GM08714 (cell line): Measurements from ENCODE around the gene JARID2.

ENCODE experiments used
- H3K4me3 ChIP-seq: fragments of 200-500 bp; sonication (Bioruptor generic); 2 replicates; pipeline ENCODE4 v1.5.1; 2014; ENCODE audit warnings: mild to moderate bottlenecking, low read length, inconsistent platforms
- ZNF274 ChIP-seq: IDR thresholded peaks from 2 replicates; pipeline ENCODE4 v1.6.1; 2012; ENCODE audit warnings: mild to moderate bottlenecking, low read depth, low read length

The JARID2 gene

GRCh38 chr6:15386756-15387112 is 140.9 kb downstream of the JARID2 start:
- H3K4me3 ChIP-seq: no peak overlapping the region
- TF ChIP-seq ZNF274: no peak

GRCh38 chr6:15387118-15387517 is 141.2 kb downstream of the JARID2 start:
- no peak overlapping the region for H3K4me3 ChIP-seq
- TF ChIP-seq ZNF274: no peak

- H3K4me3 ChIP-seq: no peak overlapping the region
- no peak for TF ChIP-seq ZNF274
Observed at GRCh38 chr6:15389084-15389764, 143.4 kb downstream of the JARID2 start.

DNA sequence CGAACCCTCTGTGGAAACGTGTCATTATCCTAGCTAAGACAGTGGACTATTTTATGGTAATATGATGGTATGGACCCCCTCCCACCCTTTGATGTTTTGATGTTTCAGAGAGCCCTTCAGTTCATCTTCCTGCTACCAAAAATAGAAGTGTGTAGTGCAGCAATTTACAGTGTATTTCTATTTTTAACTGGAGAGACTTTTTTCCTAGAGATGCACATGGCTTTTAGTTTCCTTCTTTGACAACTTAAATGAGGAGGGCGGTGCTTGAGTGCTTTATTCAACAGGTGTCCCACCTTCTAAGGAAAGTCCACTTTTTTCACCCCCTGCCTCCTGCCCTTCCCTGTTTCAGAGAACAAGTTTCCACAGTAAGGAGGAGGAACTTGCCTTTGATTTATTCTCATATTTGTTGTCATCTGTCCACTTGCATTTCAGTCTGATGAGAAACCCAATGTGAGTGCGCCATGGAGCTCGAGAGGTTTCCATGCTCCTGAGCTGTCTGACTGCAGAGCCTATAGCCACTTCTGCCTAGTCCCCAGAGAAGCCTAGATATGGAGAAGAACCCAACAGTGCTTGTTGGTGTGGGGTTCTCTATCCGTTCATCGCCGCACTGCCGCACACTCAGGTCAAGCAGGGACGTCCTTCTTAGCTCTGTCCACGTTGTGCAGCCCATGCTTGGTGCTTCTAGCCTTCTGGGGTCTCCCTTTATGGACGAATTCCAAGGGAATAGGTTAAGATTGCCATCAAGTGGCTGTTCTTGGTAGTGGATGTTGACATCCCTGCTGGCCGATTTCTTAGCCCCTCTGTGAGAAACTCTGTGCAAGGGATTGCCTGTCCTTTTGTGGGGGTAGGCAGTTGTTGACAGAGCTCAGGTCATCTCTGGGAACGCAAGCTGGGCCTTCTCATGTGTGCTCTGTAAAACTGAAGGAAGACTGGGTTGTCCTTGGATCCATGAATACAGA is 144.2 kb downstream of the JARID2 start:
- H3K4me3 ChIP-seq: no peak overlapping the region
- no peak for TF ChIP-seq ZNF274

GRCh38 chr6:15391500-15391899 is 145.6 kb downstream of the JARID2 start:
- no peak for TF ChIP-seq ZNF274
- H3K4me3 ChIP-seq: no peak overlapping the region

GRCh38 chr6:15392182-15392581 is 146.3 kb downstream of the JARID2 start:
- no peak overlapping the region for H3K4me3 ChIP-seq
- TF ChIP-seq ZNF274: no peak

- TF ChIP-seq ZNF274: no peak
- H3K4me3 ChIP-seq: no peak overlapping the region
Observed at GRCh38 chr6:15393605-15394004, 147.7 kb downstream of the JARID2 start.

GRCh38 chr6:15395087-15395486 is 149.2 kb downstream of the JARID2 start:
- no peak for TF ChIP-seq ZNF274

DNA sequence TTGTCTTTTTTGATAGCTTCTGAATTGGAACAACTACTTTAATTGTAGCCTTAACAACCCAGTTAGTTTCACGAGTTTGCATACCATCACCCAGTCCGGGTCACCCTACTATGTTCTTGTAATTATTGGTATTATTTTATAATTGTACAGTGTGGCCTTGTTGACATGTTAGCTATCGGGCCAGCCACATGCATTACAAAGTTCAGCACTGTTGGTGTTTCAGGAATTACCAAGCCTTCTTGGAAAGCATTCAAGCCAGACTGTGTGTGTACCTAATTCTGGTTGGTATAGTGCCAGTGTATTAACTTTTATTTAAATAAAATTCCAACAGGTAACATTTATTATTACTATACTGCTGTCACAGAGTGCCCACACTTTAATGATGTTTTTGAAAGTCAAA is 150.9 kb downstream of the JARID2 start:
- no peak overlapping the region for H3K4me3 ChIP-seq
- TF ChIP-seq ZNF274: no peak

More at GRCh38 chr6:15395087-15395486, 149.2 kb downstream of the JARID2 start:
- H3K4me3 ChIP-seq: no peak overlapping the region

DNA sequence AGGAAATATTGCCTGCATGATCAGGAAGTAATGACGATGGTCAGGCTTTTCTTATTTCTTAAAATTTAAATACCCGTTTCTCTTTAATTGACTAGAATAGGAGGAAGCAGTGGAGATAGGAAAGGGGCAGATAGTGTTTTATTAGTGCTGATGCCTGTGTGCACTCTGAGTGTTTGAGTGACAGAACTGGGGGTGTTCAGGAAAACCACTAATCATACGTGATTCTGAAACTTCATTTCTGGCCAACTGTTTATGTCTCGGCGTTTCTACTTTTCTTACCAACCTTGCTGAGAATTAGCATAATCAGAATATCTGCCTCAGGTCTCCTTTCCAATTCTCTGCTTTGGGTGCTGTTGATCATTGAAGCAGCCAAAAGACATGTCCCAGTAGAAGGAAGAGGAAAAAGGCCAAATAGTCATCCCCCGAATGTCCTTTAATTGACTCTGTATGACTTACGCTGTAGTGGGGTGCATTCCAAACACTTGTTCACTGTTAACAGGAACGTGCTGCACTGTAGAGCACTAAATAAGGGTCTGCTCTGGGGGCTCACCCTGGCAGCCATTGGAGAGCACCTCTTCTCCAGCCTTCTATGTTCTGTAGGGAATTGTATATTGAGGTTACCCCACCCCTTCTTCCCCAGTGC is 152.9 kb downstream of the JARID2 start:
- peak overlapping the region; percentile 37; the same call in 1 of the 2 replicates for H3K4me3 ChIP-seq
- no peak for TF ChIP-seq ZNF274

DNA sequence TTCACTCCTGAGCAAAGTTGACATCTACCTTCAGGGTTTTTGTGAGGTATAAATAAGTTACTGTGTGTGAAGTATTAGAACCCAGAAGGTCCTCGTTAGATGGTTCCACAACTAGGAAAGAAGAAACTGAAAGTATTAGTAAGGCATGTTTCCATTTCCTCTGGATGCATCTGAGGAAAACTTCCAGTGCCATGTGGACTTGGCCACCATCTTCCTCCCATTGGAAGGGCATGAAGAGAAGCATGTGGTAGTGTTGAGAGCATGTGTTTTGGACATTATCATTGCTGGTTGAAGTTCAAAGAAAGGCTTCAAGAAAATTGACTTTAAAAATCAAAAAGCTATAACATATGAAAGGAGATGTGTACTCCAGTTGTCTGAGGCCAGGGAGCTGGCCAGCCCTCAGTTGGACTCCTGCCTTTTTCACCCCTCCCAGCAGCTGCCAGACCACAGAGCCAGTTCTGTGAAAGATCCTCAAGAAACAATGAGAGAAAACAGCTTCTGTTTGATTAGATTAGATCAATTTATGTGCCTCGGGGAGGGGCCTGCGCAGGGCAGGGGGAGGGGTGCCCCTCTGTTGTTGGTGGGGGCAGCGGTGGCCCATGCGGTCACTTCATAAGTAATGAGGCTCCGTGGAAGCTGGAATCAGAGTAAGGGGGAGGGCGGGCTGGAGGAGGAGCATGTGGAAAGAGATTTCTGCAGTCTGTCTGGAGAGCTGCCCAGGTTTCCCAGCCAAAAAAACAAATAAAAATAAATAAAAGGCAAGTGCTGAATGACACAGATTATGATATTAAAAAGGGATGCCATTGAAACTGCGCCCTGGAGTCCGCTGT is 154.0 kb downstream of the JARID2 start:
- H3K4me3 ChIP-seq: peak overlapping the region; percentile 57

DNA sequence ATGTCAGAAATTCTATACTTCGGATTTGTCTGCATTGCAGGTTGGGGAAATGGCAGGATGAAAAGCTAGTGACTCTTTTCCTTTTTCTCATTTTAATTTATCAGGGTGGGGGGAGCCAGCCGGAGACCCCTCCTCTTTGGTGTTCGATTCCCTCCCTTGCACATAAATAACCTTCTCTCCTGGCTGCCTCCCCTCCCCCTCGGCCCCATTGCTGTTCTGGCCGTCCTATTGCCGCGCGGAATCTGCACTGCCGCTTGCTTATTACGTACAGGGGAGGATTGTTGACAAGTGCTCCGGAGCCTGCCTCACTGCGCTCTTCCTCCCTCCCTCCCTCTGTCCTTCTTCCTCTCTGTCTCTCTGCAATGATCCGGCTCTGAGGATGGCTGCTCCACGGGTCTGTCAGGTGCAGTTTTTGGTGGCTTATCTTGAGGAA is 154.7 kb downstream of the JARID2 start:
- no peak for TF ChIP-seq ZNF274

More for the DNA sequence above, 154.0 kb downstream of the JARID2 start:
- TF ChIP-seq ZNF274: no peak

GRCh38 chr6:15401120-15401519 is 155.3 kb downstream of the JARID2 start:
- TF ChIP-seq ZNF274: no peak
- no peak overlapping the region; the same call in 1 of the 2 replicates for H3K4me3 ChIP-seq

More for the DNA sequence above, 154.7 kb downstream of the JARID2 start:
- peak overlapping the region; percentile 57 for H3K4me3 ChIP-seq
